H9 (cell line): Measurements from ENCODE around the gene VRK2. TPM values are rescaled to one million over a fixed set of nuclear protein-coding genes. Genes with fewer than 3 reads are reported as not detected.

ENCODE experiments used
- DNase-seq: peaks from one replicate; pipeline ENCODE4 v3.0.0-alpha.2; 2017
- H2AFZ ChIP-seq: one replicate; pipeline ENCODE4 v1.6.1; 2013; ENCODE audit warnings: mild to moderate bottlenecking, low read length, control low read depth, moderate library complexity
- H2AK5ac ChIP-seq: 2 replicates; pipeline ENCODE4 v1.6.1; 2013; ENCODE audit warnings: low read length, control low read depth, mixed read lengths; ENCODE audit not compliant: insufficient read length
- H2BK120ac ChIP-seq: one replicate; pipeline ENCODE4 v1.6.1; 2013; ENCODE audit warnings: low read depth, mild to moderate bottlenecking, low read length, control low read depth, inconsistent platforms; ENCODE audit not compliant: poor library complexity, severe bottlenecking
- H2BK12ac ChIP-seq: 2 replicates; pipeline ENCODE4 v1.6.1; 2013; ENCODE audit warnings: low read length, control low read depth, mixed read lengths, low read depth; ENCODE audit not compliant: insufficient read length
- H2BK15ac ChIP-seq: 2 replicates; pipeline ENCODE4 v1.6.1; 2013; ENCODE audit warnings: low read depth, low read length, control low read depth
- H2BK20ac ChIP-seq: one replicate; pipeline ENCODE4 v1.6.1; 2013; ENCODE audit warnings: low read depth, mild to moderate bottlenecking, low read length, control low read depth, inconsistent platforms; ENCODE audit not compliant: poor library complexity, severe bottlenecking
- H2BK5ac ChIP-seq: 2 replicates; pipeline ENCODE4 v1.6.1; 2013; ENCODE audit warnings: low read length, control low read depth, mixed read lengths; ENCODE audit not compliant: insufficient read length
- H3K14ac ChIP-seq: 2 replicates; pipeline ENCODE4 v1.6.1; 2013; ENCODE audit warnings: low read length, control low read depth; ENCODE audit not compliant: insufficient read depth
- H3K18ac ChIP-seq: 2 replicates; pipeline ENCODE4 v1.6.1; 2013; ENCODE audit warnings: low read depth, mild to moderate bottlenecking, mixed read lengths, low read length, control low read depth; ENCODE audit not compliant: insufficient read length
- H3K23ac ChIP-seq: 2 replicates; pipeline ENCODE4 v1.6.1; 2013; ENCODE audit warnings: low read length, control low read depth, mixed read lengths, low read depth; ENCODE audit not compliant: insufficient read length
- H3K23me2 ChIP-seq: 2 replicates; pipeline ENCODE4 v1.6.1; 2013; ENCODE audit warnings: low read depth, mild to moderate bottlenecking, mixed read lengths, low read length, control low read depth; ENCODE audit not compliant: insufficient read length, poor library complexity, severe bottlenecking
- H3K27ac ChIP-seq: 2 replicates; pipeline ENCODE4 v1.5.1; 2013; ENCODE audit warnings: low read length, control low read depth, mixed read lengths, low read depth; ENCODE audit not compliant: insufficient read length
- H3K27me3 ChIP-seq: 2 replicates; pipeline ENCODE4 v1.6.1; 2013; ENCODE audit warnings: low read length, control low read depth, inconsistent platforms; ENCODE audit not compliant: insufficient read depth
- H3K4ac ChIP-seq: 2 replicates; pipeline ENCODE4 v1.6.1; 2013; ENCODE audit warnings: low read depth, mild to moderate bottlenecking, control low read depth, inconsistent platforms, low read length, moderate library complexity
- H3K4me1 ChIP-seq: 2 replicates; pipeline ENCODE4 v1.6.1; 2013; ENCODE audit warnings: low read length, control low read depth, inconsistent platforms; ENCODE audit not compliant: insufficient read depth
- H3K4me2 ChIP-seq: 2 replicates; pipeline ENCODE4 v1.6.1; 2013; ENCODE audit warnings: low read length, control low read depth, mixed read lengths; ENCODE audit not compliant: insufficient read length, insufficient read depth
- H3K56ac ChIP-seq: 2 replicates; pipeline ENCODE4 v1.6.1; 2013; ENCODE audit warnings: low read depth, mild to moderate bottlenecking, mixed read lengths, low read length, control low read depth; ENCODE audit not compliant: insufficient read length
- H3K79me1 ChIP-seq: 2 replicates; pipeline ENCODE4 v1.6.1; 2013; ENCODE audit warnings: low read depth, mild to moderate bottlenecking, moderate library complexity, low read length, control low read depth, inconsistent platforms; ENCODE audit not compliant: insufficient read depth, poor library complexity, severe bottlenecking
- H3K79me2 ChIP-seq: 2 replicates; pipeline ENCODE4 v1.6.1; 2013; ENCODE audit warnings: low read length, control low read depth, inconsistent platforms; ENCODE audit not compliant: insufficient read depth
- H3K9ac ChIP-seq: 2 replicates; pipeline ENCODE4 v1.6.1; 2013; ENCODE audit warnings: low read length, control low read depth, mixed read lengths; ENCODE audit not compliant: insufficient read length; ENCODE audit errors: extremely low read depth
- H3K9me3 ChIP-seq: one replicate; pipeline ENCODE4 v1.6.1; 2013; ENCODE audit warnings: low read depth, low read length, inconsistent platforms; ENCODE audit not compliant: control insufficient read depth
- H3T11ph ChIP-seq: one replicate; pipeline ENCODE4 v1.6.1; 2013; ENCODE audit warnings: mild to moderate bottlenecking, low read length, control low read depth, inconsistent platforms
- H4K20me1 ChIP-seq: one replicate; pipeline ENCODE4 v1.6.1; 2013; ENCODE audit not compliant: control insufficient read depth, insufficient read length, insufficient read depth
- H4K5ac ChIP-seq: 2 replicates; pipeline ENCODE4 v1.6.1; 2013; ENCODE audit warnings: low read depth, mild to moderate bottlenecking, mixed read lengths, low read length, control low read depth; ENCODE audit not compliant: insufficient read length
- H4K8ac ChIP-seq: replicated peaks from 2 replicates; pipeline ENCODE4 v1.6.1; 2013; ENCODE audit warnings: low read length, control low read depth, mixed read lengths, low read depth; ENCODE audit not compliant: insufficient read length
- H4K91ac ChIP-seq: 2 replicates; pipeline ENCODE4 v1.6.1; 2013; ENCODE audit warnings: low read depth, mild to moderate bottlenecking, moderate library complexity, mixed read lengths, low read length, control low read depth; ENCODE audit not compliant: insufficient read length
- H3K27ac Mint-ChIP-seq, 3 experiments: 2 replicates in 2 of 3; 3 replicates in 1 of 3; pipeline ENCODE4 v1.8.0; 2020 to 2021; ENCODE audit warnings: mixed read lengths in 3 of 3, mild to moderate bottlenecking in 1 of 3, moderate library complexity in 1 of 3
- H3K27me3 Mint-ChIP-seq: 2 replicates; pipeline ENCODE4 v1.8.0; 2021; ENCODE audit warnings: low read depth, mild to moderate bottlenecking, moderate library complexity, mixed read lengths
- H3K36me3 Mint-ChIP-seq, 3 experiments: 2 replicates in 2 of 3; 3 replicates in 1 of 3; pipeline ENCODE4 v1.8.0; 2020 to 2021; ENCODE audit warnings: low read depth in 3 of 3, mixed read lengths in 3 of 3; ENCODE audit not compliant: insufficient read depth in 1 of 3
- H3K4me1 Mint-ChIP-seq, 2 experiments: 2 replicates each; pipeline ENCODE4 v1.8.0; 2020; ENCODE audit warnings: mixed read lengths in 2 of 2
- H3K4me3 Mint-ChIP-seq, 2 experiments: 2 replicates in 1 of 2; 3 replicates in 1 of 2; pipeline ENCODE4 v1.8.0; 2020 to 2021; ENCODE audit warnings: mild to moderate bottlenecking in 2 of 2, mixed read lengths in 2 of 2, moderate library complexity in 1 of 2
- H3K9me3 Mint-ChIP-seq, 2 experiments: 2 replicates in 1 of 2; 3 replicates in 1 of 2; pipeline ENCODE4 v1.8.0; 2020; ENCODE audit warnings: mild to moderate bottlenecking in 2 of 2, mixed read lengths in 2 of 2, moderate library complexity in 1 of 2
- CTCF ChIP-seq: fragments of 200-600 bp; sonication (generic); conservative IDR thresholded peaks from 3 replicates; pipeline ENCODE4 v1.8.0; 2021; ENCODE audit warnings: antibody characterized with exemption, mild to moderate bottlenecking
- total RNA-seq: library from RNA; stranded (reverse); gene quantifications from 2 replicates; pipeline ENCODE4 v1.2.1, GENCODE V29; 2021

VRK2 gene
- total RNA-seq, 1 experiment from 2014 or later: 23.8 TPM

GRCh38 chr2:58101500-58101899 is 54.9 kb downstream of the VRK2 start:
- H2AFZ ChIP-seq: no peak overlapping the region
- H2BK12ac ChIP-seq: no peak overlapping the region
- no peak overlapping the region for H3T11ph ChIP-seq
- Mint-ChIP-seq H3K4me1 (no peaks in the 10 kb centered on the region), H3K4me3 (no peak overlapping the region), H3K27ac (no peak overlapping the region), H3K9me3 (peaks cover 0 to under 1% of the 10 kb centered on the region in 2 experiments; a peak in 1 of 5 replicates), H3K27me3 (no peaks in the 10 kb centered on the region), H3K36me3 (no peaks in the 10 kb centered on the region)
- no peak overlapping the region for H3K56ac ChIP-seq
- H2AK5ac ChIP-seq: no peak overlapping the region
- TF ChIP-seq CTCF: no peak
- H3K79me2 ChIP-seq: no peaks in the 10 kb centered on the region
- H2BK120ac ChIP-seq: no peak overlapping the region
- H2BK15ac ChIP-seq: no peak overlapping the region
- H3K4ac ChIP-seq: no peak overlapping the region
- no peak overlapping the region for H4K5ac ChIP-seq
- no peak overlapping the region for H3K23ac ChIP-seq
- no peak overlapping the region for H2BK20ac ChIP-seq
- H3K79me1 ChIP-seq: no peaks in the 10 kb centered on the region
- H4K20me1 ChIP-seq: no peaks in the 10 kb centered on the region
- H3K9me3 ChIP-seq: no peaks in the 10 kb centered on the region
- no peak overlapping the region for H3K18ac ChIP-seq
- H4K91ac ChIP-seq: no peak overlapping the region
- no peak overlapping the region for H3K27ac ChIP-seq
- no peak overlapping the region for H3K14ac ChIP-seq
- no peaks in the 10 kb centered on the region for H3K4me1 ChIP-seq
- no peak overlapping the region for H3K4me2 ChIP-seq
- no peaks in the 10 kb centered on the region for H3K27me3 ChIP-seq
- H2BK5ac ChIP-seq: no peak overlapping the region
- no peak for DNase-seq
- H4K8ac ChIP-seq: no peak overlapping the region
- no peak overlapping the region for H3K9ac ChIP-seq
- H3K23me2 ChIP-seq: no peaks in the 10 kb centered on the region
